T-helper 17 cell (primary cell): ENCODE data around the gene PCDH1. TPM values are rescaled to one million over a fixed set of nuclear protein-coding genes. Genes with fewer than 3 reads are reported as not detected.

Experiments
- ATAC-seq: fragments of 150-1000 bp; cut with Tn5 transposase; 2 replicates; pipeline ENCODE4 v1.10.0; 2021; ENCODE audit warnings: mild to moderate bottlenecking, moderate library complexity
- DNase-seq, 3 donors: peaks; one replicate each; pipeline versions ENCODE4 v3.0.0 to v3.0.0-alpha.2; 2020 to 2021
- H3K9me3 ChIP-seq: one replicate; pipeline ENCODE4 v1.7.0; 2013; ENCODE audit warnings: low read length, mild to moderate bottlenecking; ENCODE audit not compliant: control insufficient read depth, poor library complexity, severe bottlenecking
- H3K27ac Mint-ChIP-seq: one replicate; pipeline ENCODE4 v1.8.0; 2022; ENCODE audit warnings: mild to moderate bottlenecking, moderate library complexity, mixed read lengths
- H3K27me3 Mint-ChIP-seq: one replicate; pipeline ENCODE4 v1.8.0; 2022; ENCODE audit warnings: mixed read lengths
- H3K36me3 Mint-ChIP-seq: one replicate; pipeline ENCODE4 v1.8.0; 2022; ENCODE audit warnings: low read depth, mixed read lengths
- H3K4me1 Mint-ChIP-seq: one replicate; pipeline ENCODE4 v1.8.0; 2022; ENCODE audit warnings: mild to moderate bottlenecking, mixed read lengths
- H3K4me3 Mint-ChIP-seq: one replicate; pipeline ENCODE4 v1.8.0; 2022; ENCODE audit warnings: mild to moderate bottlenecking, moderate library complexity, mixed read lengths
- total RNA-seq, 4 donors: library from RNA in 2 of 4; stranded (reverse) in 2 of 4; gene quantifications; one replicate each; pipeline ENCODE4 v1.2.3 and lab custom pipeline; 2022 to 2026

Gene PCDH1
- total RNA-seq, 2 donors from 2014 or later: 0.57 to 0.87 TPM

DNA sequence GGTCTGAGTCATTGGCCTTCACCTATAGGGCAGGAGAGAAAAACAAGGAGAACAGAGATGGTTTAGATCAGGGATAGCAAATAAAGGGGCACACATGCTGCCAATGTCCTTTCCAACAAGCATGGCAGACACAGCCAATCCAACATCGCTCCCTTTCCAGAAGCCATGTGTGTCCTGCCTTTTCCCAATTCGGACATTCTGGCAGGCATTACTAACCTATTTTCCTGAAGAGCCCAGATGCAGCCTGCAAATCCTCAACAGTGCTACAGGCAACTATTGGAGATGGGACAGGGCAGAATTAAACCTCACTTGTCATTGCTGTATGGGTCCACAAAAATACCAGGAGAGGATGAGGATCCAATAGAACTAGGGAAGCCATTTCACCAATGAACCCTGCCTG, 12.8 kb downstream of the PCDH1 start:
- H3K36me3 Mint-ChIP-seq: peaks cover 13% of the 10 kb centered on the region
- DNase-seq: no peak
- H3K27me3 Mint-ChIP-seq: peaks cover 56% of the 10 kb centered on the region
- ATAC-seq: no peak
- no peak overlapping the region for H3K4me3 Mint-ChIP-seq
- peaks cover 9% of the 10 kb centered on the region for H3K4me1 Mint-ChIP-seq
- H3K27ac Mint-ChIP-seq: no peak overlapping the region
- H3K9me3 ChIP-seq: no peaks in the 10 kb centered on the region

DNA sequence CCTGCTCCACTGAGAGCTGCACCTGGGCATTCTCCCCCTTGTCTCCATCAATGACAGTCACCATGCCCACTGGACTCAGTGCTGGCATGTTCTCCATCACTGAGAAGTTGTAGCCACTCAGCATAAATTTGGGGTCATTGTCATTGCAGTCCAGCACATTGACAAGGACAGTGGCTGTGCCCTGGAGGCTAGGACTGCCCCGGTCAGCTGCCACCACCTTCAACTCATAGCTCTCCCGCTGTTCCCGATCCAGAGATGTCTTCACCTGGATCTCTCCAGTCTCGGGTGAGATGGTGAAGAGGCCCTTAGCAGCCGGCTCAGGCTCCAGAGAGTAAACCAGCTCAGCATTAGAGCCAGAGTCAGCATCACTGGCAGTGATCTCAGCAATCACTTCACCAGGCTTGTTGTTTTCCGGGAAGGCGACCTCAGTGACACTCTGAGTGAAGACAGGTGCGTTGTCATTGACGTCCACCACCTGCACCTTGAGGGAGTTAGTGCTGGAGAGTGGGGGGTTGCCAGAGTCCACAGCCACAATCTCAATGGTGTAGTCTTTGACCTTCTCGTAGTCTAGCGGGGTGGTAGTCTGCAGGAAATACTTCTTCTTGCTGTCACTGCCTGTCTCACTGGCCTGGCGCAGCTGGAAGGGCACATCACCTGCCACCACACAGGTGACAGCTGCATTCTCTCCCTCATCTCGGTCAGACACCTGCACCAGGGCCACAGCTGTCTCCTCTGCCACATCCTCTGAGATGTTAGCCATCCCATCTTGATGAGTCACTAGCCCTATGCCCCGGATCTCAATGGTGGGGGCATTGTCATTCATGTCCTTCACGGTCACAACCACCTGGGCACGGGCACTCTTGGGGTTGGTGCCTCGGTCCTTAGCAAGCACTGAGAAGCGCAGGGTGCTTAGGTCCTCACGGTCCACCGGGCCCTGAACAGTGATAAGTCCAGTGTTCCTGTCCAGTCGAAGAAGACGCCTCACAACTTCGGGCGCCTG, 13.5 kb downstream of the PCDH1 start:
- Mint-ChIP-seq H3K4me1 (peaks cover 9% of the 10 kb centered on the region), H3K4me3 (no peak overlapping the region), H3K27me3 (peaks cover 48% of the 10 kb centered on the region), H3K27ac (no peak overlapping the region), H3K36me3 (peaks cover 13% of the 10 kb centered on the region)
- no peak for DNase-seq
- no peak for ATAC-seq
- H3K9me3 ChIP-seq: no peaks in the 10 kb centered on the region

DNA sequence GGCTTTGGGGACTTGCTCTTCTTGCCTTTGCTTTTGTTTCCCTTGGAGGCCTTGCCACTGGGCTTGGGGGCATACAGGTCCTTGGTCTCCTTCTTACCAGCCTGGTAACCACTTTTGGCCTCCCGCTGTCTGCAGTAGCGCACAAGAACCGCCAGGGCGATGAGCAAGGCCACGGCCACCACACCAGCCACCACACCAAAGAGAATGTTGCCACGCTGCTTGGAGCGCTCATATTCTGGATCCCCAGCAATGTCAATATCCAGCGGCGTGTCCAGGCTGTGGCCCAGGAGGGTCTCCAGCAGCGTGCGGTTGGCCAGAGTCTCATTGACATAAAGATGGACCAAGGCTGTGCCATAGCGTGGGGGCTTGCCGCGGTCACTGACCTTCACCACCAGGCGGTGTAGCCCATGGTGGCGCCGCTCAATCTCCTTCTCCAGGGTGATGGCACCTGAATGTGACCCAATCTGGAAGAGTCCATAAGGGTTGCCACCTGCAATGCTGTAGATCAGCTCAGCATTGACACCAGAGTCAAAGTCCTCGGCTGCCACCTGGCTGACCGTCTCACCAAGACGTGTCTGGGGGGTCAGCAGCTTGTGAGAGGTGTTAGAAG, 14.5 kb downstream of the PCDH1 start:
- Mint-ChIP-seq H3K27me3 (peaks cover 38% of the 10 kb centered on the region), H3K27ac (no peak overlapping the region), H3K36me3 (peaks cover 13% of the 10 kb centered on the region), H3K4me3 (no peak overlapping the region), H3K4me1 (peaks cover 9% of the 10 kb centered on the region)
- H3K9me3 ChIP-seq: no peaks in the 10 kb centered on the region
- ATAC-seq (no peak), DNase-seq (no peak)

DNA sequence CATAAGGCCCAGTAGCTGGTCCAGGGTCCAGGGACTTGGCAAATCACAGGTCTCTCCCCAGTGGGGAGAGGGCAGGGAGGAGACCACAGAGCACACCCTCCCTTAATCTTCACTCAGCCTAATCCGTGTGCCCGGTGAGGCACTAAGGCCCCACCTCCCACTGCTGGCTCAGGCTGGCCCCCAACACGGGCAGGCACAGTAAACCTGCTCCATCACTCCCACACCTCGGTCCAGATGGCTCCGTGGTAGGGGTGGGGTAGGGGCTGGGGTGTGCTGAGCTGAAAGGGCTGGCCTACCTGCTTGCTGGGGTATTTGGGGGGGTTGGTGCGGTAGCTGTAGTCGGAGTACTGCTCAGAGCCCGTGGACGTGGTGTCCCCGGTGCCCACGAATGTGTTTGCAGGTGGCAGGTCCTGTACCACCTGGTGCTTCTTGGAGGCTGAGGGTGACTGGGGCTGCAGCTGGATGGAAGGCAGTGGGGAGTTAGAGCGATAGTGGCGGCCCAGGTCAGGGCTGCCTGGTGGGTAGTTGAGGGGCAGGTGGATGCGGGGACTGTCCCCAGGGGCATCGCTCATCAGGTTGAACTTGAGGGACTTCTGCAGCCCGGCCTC, 15.2 kb downstream of the PCDH1 start:
- H3K4me1 Mint-ChIP-seq: peaks cover 9% of the 10 kb centered on the region
- peaks cover 13% of the 10 kb centered on the region for H3K36me3 Mint-ChIP-seq
- DNase-seq: no peak
- H3K4me3 Mint-ChIP-seq: no peak overlapping the region
- ATAC-seq: no peak
- no peak overlapping the region for H3K27ac Mint-ChIP-seq
- no peaks in the 10 kb centered on the region for H3K9me3 ChIP-seq
- peaks cover 38% of the 10 kb centered on the region for H3K27me3 Mint-ChIP-seq

DNA sequence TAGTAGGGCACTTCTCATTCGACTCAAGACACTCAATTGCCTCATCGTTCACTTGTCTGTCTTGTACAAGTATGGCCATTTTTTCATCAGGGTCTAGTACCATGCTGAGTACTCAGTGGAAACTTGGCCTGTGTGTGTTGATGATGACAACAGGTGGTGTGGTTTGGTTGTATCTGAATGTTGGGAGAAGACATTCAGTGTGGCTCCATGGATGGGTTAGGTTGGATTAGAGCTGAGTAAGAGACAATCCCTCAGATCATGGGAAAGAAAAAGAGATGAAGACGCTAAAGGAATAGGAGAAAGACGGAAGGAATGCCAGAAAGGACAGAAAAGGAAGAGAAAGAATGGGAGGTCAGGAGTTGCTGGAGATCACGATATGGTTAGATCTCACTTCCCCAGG, 17.0 kb downstream of the PCDH1 start:
- Mint-ChIP-seq H3K36me3 (peaks cover 9% of the 10 kb centered on the region), H3K27ac (no peak overlapping the region), H3K27me3 (peaks cover 42% of the 10 kb centered on the region), H3K4me3 (no peak overlapping the region), H3K4me1 (peaks cover 6% of the 10 kb centered on the region)
- no peak for ATAC-seq
- H3K9me3 ChIP-seq: no peaks in the 10 kb centered on the region
- DNase-seq: no peak

DNA sequence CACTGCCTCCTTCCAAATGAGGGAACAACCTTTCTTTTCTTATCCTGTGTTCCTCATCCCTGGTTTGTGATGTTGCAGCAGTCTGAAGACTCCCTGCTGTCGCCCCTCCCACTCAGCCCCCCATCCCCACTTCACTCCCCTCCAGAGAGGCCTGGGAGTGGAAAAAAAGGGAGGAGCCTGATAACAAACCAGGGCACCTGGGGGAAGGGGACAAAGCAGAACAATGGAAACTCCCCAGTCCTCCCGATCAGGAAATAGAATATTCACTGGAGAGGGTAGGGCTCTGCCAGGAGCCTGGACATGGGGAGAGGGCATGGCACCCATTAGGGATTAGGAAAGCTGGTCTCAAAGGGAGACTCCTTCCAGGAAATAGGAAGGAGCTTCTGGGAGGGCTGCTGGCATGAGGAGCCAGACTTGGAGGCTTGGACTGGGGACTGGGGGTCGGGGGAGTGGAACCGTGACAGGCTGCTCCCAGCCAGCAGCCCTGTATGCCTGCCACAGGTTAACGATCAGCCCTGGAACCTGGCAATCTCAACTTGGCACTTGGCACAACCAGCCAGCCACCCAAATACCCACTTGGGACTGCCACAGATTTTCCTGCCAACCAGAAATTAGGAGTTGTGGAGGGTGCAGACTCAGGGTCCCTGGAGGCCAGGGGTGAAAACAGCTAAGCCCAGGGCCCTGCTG, 20.0 kb downstream of the PCDH1 start:
- peaks cover 6% of the 10 kb centered on the region for H3K4me1 Mint-ChIP-seq
- H3K27me3 Mint-ChIP-seq: peaks cover 30% of the 10 kb centered on the region
- peaks cover 7% of the 10 kb centered on the region for H3K36me3 Mint-ChIP-seq
- no peak overlapping the region for H3K4me3 Mint-ChIP-seq
- H3K9me3 ChIP-seq: no peaks in the 10 kb centered on the region
- no peak overlapping the region for H3K27ac Mint-ChIP-seq
- ATAC-seq (no peak), DNase-seq (no peak)

DNA sequence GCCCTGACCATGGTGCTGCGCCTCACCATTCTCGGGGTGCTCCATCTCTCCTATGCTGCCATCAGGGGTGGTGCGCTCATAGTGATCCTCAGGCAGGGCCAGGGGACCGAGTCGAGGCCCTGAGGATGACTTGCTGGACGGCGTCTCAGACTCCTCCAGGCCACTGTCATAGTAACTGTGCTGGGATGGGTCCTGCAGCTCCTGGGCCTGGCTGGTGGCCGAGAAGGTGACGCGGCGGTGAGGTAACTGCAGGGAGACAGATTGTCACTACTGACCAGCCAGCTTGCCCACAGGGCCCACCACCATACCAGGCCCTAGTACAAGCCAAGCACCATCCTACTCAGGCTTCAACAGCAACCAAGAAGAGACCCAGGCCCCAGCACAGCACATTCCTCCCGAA, 21.0 kb downstream of the PCDH1 start:
- ATAC-seq (no peak), DNase-seq (no peak)
- H3K27ac Mint-ChIP-seq: no peak overlapping the region
- no peaks in the 10 kb centered on the region for H3K9me3 ChIP-seq
- H3K36me3 Mint-ChIP-seq: peaks cover 7% of the 10 kb centered on the region
- H3K4me3 Mint-ChIP-seq: no peak overlapping the region
- H3K27me3 Mint-ChIP-seq: peaks cover 27% of the 10 kb centered on the region
- peaks cover 6% of the 10 kb centered on the region for H3K4me1 Mint-ChIP-seq

DNA sequence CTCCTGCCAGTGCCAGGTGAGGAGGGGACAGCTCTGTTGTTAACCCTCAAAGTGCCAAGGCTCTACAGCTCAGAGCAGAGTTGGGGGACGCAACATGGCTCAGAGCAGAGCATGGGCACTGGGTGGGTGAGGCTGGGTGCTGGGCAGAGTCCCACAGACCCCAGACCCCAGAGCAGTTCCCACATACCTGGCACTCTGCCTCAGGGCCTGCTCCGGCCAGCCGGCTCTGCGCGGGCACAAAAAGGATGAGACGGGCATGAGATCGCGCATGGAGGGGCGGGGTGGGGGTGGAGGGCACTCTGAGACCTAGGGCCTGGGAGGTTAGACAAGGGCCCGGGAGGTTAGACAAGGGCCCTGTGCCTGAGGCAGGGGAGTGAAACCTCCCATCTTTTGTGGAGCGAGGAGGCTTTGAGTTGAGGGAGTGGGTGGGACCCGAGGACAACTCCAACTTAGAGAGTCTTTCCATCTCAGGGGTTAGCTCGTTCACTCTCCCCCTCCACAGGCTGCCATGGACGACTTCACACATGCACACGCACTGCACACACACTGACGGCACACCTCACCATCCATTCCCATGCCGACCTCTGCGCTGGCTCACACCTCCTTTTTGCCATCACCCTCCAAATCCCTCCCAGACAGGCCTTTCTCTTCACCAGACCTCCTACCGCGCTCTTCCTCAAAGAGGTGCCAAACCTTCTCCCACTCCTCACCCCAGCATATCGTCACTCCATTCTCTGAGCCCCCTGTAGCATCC, 22.0 kb downstream of the PCDH1 start:
- DNase-seq (no peak), ATAC-seq (no peak)
- H3K27ac Mint-ChIP-seq: no peak overlapping the region
- H3K36me3 Mint-ChIP-seq: peaks cover 2% of the 10 kb centered on the region
- no peaks in the 10 kb centered on the region for H3K9me3 ChIP-seq
- H3K4me3 Mint-ChIP-seq: no peak overlapping the region
- peaks cover 4% of the 10 kb centered on the region for H3K4me1 Mint-ChIP-seq
- peaks cover 17% of the 10 kb centered on the region for H3K27me3 Mint-ChIP-seq

DNA sequence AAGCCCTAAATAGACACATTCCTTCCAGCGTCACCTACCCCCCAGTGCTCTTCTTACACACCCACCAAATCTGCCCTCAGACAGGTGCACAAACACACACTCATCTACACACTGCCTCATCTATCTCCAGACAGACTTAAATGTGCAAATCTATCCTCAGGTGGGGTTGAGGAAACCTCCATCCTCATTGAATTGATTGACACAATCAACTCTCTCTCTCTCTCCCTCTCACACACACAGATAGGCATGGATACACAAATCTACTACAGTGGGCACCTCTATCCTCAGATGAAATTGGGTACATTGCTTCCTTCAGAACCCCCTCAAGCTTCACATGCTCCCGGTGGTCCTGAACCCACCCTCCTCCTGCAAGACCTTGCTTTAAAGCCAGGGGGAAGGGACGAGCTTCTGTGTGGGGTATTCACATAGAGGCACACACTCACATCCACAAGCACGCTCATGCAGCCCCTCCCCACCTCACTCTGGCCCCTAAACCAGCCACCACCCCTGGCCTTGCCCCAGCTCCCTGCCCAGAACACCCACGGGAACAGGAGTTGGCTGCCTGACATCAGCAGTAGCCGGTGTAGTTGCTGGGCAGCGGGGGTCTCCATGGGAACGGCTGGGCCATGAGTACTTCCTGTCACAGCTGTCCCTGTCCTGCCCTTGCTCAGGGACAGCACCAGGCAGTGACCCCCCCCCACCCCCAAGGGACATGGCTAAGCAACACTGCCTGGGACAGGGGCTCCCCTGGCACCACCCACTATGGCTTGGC, 22.8 kb downstream of the PCDH1 start:
- peaks cover 3% of the 10 kb centered on the region for H3K4me1 Mint-ChIP-seq
- H3K4me3 Mint-ChIP-seq: no peak overlapping the region
- no peaks in the 10 kb centered on the region for H3K36me3 Mint-ChIP-seq
- H3K9me3 ChIP-seq: no peaks in the 10 kb centered on the region
- no peak overlapping the region for H3K27ac Mint-ChIP-seq
- ATAC-seq (no peak), DNase-seq (no peak)
- H3K27me3 Mint-ChIP-seq: peaks cover 13% of the 10 kb centered on the region

DNA sequence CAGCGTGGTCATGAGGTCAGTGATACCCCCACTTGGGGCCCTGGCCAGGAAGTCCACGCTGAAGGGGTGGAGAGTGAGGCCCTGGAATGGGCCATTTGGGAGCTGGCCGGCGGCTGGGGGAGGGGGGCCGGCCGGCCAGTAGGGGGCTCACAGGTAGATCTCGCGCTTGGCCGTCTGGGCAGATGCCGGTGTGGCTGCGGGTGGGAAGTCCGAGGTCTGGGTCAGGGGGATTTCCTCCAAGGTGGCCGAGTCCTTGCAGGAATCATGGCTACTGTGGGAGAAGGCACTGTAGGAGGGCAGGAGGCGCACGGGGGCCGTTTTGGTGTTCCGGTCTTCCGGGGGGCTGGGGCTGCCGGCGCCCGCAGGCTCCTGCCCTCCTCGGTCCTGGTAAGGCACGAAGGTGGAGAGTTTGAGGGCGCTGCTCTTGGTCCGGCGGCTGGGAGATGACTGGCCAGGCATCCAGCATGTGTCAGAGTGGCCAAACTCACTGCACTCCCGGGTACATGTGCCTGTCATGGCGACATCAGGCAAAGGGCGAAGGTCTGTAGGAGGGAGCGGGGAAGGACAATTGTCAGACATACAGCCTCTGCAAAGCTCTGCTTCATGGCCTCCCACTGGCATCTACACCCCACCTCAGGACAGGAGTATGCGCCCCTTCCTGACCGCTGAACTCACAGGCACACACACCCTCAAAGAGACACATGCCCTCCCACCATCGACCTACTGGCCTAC, 24.1 kb downstream of the PCDH1 start:
- ATAC-seq (no peak), DNase-seq (no peak)
- H3K9me3 ChIP-seq: no peaks in the 10 kb centered on the region
- H3K27me3 Mint-ChIP-seq: peaks cover 13% of the 10 kb centered on the region
- no peaks in the 10 kb centered on the region for H3K36me3 Mint-ChIP-seq
- no peak overlapping the region for H3K4me3 Mint-ChIP-seq
- H3K27ac Mint-ChIP-seq: no peak overlapping the region
- peaks cover 3% of the 10 kb centered on the region for H3K4me1 Mint-ChIP-seq

DNA sequence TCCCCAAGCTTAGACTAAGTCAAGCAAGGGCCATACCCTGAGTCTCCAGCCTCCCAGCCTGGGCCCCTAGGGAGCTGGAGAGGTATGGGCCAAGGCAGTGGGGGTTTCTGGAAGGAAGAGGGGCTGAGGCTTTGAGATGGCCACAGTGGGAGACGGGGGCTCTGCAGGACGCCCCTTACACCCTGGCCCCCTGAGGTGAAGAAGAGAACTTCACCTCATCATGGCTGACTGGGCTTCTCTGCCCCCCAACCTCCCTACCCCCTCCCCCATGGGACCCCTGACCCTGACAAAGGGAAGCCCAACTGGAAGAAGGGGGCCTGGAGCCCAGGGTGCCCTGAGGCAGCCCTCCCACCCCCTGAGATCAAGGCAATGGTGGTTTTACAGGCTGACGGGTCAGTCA, 25.8 kb downstream of the PCDH1 start:
- Mint-ChIP-seq H3K4me1 (peaks cover 8% of the 10 kb centered on the region), H3K27me3 (peaks cover 6% of the 10 kb centered on the region), H3K4me3 (no peak overlapping the region), H3K27ac (no peak overlapping the region), H3K36me3 (no peaks in the 10 kb centered on the region)
- H3K9me3 ChIP-seq: no peaks in the 10 kb centered on the region
- no peak for DNase-seq
- no peak for ATAC-seq
